GM10248 (cell line): ENCODE data around the gene PHF2.

Source experiments
- CTCF ChIA-PET: fragments of 300-600 bp; sonication (Branson Sonifier 250); formaldehyde crosslinking; extraction: SDS; loops from one replicate; lab custom pipeline; 2021; ENCODE audit warnings: antibody characterized with exemption; lab: Yijun Ruan, JAX
- POLR2A ChIA-PET: fragments of 350-650 bp; sonication (Branson Sonifier 250); formaldehyde crosslinking; extraction: SDS; loops from one replicate; lab custom pipeline; 2020; ENCODE audit warnings: antibody characterized with exemption; lab: Yijun Ruan, JAX
- DNase-seq: peaks from one replicate; pipeline ENCODE4 v3.0.0; 2012; ENCODE audit errors: extremely low spot score
- TF ChIP-seq, protein P1 (sequence below): IDR thresholded peaks from 2 replicates; pipeline ENCODE4 v1.5.1; 2012; ENCODE audit warnings: mild to moderate bottlenecking, low read depth; ENCODE audit errors: extremely low read depth, missing control alignments, control extremely low read depth

Gene PHF2

GRCh38 chr9:93596399-93596798 lies 20.0 kb downstream of the PHF2 start:
- TF ChIP-seq, protein P1, sequence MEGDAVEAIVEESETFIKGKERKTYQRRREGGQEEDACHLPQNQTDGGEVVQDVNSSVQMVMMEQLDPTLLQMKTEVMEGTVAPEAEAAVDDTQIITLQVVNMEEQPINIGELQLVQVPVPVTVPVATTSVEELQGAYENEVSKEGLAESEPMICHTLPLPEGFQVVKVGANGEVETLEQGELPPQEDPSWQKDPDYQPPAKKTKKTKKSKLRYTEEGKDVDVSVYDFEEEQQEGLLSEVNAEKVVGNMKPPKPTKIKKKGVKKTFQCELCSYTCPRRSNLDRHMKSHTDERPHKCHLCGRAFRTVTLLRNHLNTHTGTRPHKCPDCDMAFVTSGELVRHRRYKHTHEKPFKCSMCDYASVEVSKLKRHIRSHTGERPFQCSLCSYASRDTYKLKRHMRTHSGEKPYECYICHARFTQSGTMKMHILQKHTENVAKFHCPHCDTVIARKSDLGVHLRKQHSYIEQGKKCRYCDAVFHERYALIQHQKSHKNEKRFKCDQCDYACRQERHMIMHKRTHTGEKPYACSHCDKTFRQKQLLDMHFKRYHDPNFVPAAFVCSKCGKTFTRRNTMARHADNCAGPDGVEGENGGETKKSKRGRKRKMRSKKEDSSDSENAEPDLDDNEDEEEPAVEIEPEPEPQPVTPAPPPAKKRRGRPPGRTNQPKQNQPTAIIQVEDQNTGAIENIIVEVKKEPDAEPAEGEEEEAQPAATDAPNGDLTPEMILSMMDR: no peak
- ChIA-PET POLR2A (no interaction called here), CTCF (no interaction called here)
- DNase-seq: no peak

DNA sequence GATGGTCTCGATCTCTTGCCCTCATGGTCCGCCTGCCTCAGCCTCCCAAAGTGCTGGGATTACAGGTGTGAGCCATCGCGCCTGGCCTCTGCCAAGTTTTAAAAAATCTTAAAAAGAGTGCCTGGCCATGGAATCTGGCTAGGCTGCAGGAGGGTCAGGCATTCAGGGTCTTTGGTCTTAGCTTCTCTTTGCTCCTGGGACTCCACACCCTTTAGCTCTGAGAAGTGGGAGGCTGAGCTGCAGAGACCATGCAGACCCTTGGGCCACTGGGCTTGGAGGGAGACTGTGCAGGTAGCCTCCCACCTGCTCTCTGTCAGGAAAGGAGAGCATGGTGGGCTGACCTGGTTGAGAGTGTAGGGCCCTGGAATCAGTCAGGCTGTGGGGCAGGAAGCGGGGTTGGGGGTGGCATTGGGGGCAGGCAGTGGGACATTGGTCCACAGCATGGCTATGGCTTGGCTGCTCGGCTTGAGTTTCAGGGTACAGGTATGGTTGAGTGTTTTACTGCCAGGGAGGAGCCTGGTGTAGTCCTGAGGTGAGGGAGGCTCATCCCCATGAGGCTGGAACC lies 20.8 kb downstream of the PHF2 start:
- DNase-seq: no peak
- ChIA-PET POLR2A (interaction anchor here (0.6 to 0.7 kb wide), 2 partner anchors 21 to 463 kb away, joined by 3 read pairs; partner anchors contain the start of gene NINJ1), CTCF (no interaction called here)
- TF ChIP-seq, protein P1: no peak

DNA sequence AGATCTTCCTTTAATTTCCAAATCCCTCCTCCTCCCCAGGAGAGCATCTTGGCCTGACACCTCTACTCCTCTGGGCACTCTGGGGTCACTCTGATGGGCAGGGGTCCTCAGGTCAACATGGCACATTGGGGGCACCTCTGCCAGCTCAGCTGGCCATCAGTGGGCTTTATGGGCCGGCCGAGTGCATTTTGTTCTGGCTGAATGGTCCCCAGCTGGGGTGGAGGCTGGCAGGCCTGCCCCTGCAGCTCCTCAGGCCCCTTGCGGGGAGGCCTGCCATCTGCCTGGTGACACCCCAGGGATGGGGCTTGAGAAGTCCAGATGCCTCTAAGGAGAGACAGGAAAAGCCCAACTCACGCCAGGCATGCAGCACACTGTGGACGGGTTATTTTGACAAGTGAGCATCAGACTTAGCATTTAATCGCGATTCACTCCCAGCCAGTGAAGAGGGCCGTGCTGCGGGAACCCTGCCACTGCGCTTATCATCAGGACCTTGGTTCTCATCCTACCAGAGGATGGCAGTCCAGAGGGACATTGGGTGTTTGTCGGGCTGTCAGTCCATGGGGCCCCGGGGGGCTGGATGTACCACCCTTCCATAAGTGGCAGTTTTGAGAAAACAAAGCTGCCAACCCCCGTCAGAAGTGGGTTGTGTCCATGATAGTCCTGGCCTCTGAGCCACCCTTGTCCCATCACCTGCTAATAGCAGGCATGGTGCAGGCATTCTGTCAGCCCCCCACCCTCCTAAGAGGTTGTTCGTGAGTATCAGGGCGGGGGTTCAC lies 21.7 kb downstream of the PHF2 start:
- no peak for DNase-seq
- ChIA-PET POLR2A (interaction anchor here (0.6 kb wide), 1 partner anchor 464 kb away, joined by 3 read pairs; the partner anchor contains the start of gene NINJ1), CTCF (no interaction called here)
- TF ChIP-seq, protein P1: no peak

DNA sequence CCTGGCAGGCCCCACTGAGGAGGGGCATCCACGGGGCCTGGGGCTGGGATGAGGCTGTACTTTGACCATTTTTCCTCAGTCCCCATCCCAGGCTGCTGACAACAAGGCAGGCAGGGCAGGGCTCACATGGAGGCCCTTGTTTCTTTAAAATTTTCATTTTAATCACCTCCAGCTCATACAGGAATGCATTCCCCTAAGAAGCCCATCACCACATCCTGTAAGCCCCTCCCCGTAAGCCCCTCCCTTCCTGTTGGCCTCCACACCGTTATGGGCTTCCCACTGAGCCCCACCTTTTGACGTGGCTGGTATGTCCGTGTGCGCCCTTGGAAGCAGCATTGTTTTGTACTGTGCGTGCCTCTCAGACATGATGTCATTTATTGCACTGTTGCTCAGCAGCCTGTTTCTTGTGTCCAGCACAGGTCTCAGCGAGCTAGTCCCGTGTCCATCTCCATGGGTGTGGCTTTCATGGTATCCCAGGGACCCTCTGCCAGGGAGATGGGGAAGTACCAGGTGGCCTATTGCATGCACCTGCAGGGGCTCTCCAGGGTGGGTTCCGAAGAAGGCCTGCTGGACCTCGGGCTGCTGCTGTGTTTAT lies 22.4 kb downstream of the PHF2 start:
- no peak for DNase-seq
- ChIA-PET CTCF (no interaction called here), POLR2A (no interaction called here)

DNA sequence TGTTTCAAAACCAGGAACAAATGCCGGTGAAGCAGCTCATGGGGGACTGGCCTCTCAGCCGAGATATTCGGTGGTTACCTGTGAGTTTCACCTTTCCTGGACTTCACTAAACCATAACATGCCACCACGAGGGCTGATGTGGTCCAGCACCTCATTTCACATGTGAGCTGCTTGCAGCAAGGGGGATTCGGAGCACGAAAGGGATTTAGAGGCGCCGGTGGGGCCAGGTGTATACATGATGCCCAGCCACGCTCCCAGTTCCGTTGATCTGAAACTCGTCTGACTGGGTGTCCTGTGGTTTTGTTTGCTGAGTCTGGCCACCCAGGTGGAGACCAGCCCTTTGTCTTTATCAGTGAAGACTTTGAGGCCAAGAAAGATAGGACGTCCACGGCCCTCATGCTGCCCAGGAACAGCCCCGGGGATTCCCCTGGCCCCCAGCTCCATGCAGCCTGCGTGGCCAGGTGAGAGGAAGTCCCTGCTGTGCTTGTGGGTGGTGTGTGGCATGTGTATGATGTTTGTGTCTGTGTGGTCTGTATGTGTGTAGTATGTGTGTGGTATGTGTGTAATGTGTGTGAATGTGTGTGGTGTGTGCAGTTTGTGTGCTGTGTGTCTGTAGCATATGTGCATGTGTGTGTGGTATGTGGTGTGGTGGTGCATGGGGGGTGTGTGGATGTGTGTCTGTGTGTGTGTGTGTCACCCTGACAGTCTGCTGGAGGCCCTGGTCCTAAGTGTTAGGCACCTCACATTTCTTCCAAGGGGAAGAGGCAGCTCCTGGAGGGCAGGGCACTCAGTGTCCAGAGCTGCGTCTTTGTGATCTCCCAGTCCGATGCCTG lies 23.4 kb downstream of the PHF2 start:
- ChIA-PET POLR2A (no interaction called here), CTCF (interaction anchor here (1.1 kb wide), 1 partner anchor 416 kb away, joined by 3 read pairs; no protein-coding TSS in a partner anchor)
- no peak for DNase-seq
- TF ChIP-seq, protein P1: no peak

More for the DNA sequence above, 22.4 kb downstream of the PHF2 start:
- TF ChIP-seq, protein P1: no peak

DNA sequence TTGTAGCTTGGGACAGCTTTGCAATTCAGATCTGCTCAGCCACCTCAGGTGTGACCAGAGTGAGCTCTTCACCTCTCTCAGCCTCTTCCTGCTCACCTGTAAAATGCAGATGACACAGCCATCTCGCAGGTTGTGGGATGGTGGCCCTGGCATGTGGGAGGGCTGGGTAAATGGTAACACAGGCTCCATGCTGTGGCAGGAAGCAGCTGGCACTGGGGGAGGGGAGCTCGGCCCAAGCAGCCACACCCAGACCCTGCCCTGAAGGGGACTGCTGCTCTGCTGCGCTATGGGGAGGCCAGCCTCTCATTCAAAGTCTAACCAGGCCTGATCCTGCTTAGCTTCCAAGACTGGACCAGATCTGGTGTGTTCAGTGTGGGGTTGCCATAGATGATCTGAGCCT lies 24.1 kb downstream of the PHF2 start:
- ChIA-PET POLR2A (no interaction called here), CTCF (interaction anchor here (1.1 kb wide), 1 partner anchor 415 kb away, joined by 3 read pairs; no protein-coding TSS in a partner anchor)
- DNase-seq: no peak
- TF ChIP-seq, protein P1: no peak
